ENCODE results near the gene TSPAN17. TPM values are rescaled to one million over a fixed set of nuclear protein-coding genes. Genes with fewer than 3 reads are reported as not detected.
A peak's percentile ranks its signal among the peaks of the same experiment; 100 is the strongest.
"Not testable (repeated sequence)": the region's sequence is repeated elsewhere in the genome, so short reads cannot be mapped to it uniquely, and the experiment has no call there.

The TSPAN17 gene
- total RNA-seq, 1 experiment from 2014 or later, result 17.0 TPM

DNA sequence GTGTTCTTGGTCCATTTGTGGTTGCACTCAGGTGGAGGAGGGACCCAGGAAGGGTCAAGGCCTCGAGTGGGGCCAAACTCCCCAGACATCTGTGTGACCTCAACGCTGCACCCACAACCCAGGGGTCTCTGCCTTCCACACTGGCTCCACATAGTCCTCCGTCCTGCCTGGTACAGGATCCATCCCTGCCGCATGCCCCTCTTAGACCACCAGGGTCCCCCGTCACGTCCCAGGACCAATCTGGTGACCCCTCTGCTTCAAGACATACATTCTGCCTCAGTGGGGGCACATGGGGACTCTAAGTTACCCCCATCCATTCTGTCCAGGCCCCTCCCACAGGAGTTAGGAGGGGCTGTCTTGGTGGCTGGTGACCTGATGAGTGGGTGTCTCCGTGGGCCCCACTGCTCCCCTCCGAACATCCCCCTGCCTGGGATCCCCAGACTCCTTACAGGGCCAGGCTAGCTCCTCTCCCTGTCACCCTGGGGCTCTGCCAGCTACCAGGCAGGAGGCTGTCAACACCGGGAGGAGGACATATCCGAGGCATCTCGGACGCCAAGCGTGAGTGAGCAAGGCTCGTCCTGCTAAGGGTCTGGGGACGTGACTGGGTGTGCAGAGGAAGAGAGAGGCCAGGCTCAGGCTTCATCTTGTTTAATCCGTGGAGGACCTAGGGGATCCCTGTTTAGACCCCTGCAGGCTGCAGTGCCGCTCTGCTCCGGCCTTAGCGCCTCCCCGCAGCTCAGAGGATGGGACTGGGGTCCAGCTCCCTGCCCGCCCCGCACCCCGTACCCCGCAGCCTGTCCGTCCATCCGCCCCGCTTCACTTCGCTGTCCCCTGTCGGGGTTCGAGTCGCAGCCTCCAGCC, 32.3 kb downstream of the TSPAN17 start:
- DNase-seq (ENCODE audit: low read depth), result no peak

- DNase-seq (ENCODE audit: low read depth), result no peak
These were observed 32.9 kb downstream of the TSPAN17 start for GRCh38 chr5:176680226-176680563.

- DNase-seq (ENCODE audit: low read depth), result no peak
These were observed 34.8 kb downstream of the TSPAN17 start for GRCh38 chr5:176682016-176682531.

GRCh38 chr5:176685010-176685409, 37.7 kb downstream of the TSPAN17 start:
- no peak for DNase-seq (ENCODE audit: low read depth)

DNA sequence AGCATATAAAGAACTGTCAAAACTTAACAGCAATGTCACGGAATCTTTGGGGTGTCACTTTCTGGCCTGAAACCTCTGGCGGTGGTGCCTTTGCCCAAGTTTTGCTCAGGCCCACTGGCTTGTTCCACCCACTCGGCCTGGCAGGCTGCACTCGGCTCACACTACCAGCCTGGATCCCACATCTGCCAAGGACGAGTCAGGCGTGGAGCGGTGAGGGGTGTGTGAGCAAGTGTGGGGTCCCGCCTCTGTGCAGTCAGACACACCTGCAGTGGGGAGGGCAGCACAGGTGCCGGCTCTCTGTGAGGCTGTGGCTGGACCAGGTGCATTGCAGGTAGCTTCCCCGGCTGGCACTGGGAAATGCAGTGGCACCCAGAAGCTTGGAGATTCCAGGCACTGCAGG, 40.0 kb downstream of the TSPAN17 start:
- no peak for DNase-seq (ENCODE audit: low read depth)

DNA sequence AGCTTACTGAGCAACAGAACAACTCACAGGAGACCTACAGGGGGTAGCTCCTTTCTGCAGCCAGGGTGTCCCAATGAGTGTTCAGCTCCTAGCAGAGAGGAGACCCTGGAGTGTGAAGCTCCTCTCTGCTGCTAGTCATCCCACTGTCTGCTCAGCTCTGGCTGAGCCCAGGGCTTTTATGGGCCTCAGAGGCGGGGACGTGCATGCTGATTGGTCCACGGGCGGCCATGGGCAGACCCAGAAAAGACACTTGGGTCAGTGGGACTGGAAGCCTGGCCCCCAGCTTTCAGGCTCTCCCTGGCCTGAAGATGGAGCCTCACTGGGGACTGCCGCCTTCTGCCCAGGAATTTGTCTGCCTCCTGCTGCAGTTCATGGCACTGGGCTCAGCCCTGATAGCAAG, 40.6 kb downstream of the TSPAN17 start:
- no peak for DNase-seq (ENCODE audit: low read depth)

GRCh38 chr5:176690911-176691310, 43.6 kb downstream of the TSPAN17 start:
- DNase-seq (ENCODE audit: low read depth), result no peak

GRCh38 chr5:176691524-176691923, 44.2 kb downstream of the TSPAN17 start:
- no peak for DNase-seq (ENCODE audit: low read depth)

DNA sequence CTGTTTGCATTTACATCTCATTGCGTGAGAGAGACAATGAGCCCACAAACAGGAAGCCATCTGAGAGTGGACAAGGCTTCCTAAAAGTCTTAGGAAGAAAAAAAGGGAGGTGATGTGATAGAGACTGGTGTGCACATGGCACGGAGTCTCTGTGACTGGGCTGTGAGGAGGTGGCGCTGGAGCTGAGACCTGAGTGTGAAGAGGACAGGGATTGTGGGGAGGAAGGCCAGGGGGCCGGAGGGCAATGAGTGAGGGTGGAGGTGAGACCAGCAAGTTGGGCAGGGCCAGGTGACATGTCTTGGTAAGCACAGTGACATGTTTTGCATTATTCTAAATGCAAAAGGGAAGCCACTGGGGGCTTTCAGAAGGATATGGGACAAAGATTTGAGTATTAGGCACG, 45.0 kb downstream of the TSPAN17 start:
- no peak for DNase-seq (ENCODE audit: low read depth)

GRCh38 chr5:176692839-176693476, 45.7 kb downstream of the TSPAN17 start:
- no peak for DNase-seq (ENCODE audit: low read depth)

GRCh38 chr5:176693477-176693851, 46.2 kb downstream of the TSPAN17 start:
- DNase-seq (ENCODE audit: low read depth), result peak; percentile 28

- no peak for DNase-seq (ENCODE audit: low read depth)
These were observed 46.9 kb downstream of the TSPAN17 start for GRCh38 chr5:176694146-176694545.

DNA sequence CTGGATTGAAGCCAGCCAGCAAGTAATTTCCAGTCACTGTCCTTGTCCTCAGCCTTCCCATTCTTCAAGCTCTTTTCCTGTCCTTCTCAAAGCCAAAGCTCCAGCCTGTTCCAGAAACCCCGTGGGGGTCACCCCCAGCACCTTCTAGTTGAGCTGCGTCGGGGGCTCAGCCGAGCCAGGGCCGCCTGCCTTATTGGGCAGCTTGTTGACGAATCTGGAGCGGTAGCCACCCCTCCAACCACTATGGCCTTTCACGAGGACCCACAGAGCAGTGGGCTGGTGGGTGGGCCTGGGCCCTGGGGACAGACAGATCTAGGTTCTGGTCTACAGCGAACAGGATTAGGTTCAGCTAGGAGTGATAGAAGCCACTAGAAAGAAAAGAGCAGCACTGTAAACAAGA, 47.3 kb downstream of the TSPAN17 start:
- DNase-seq (ENCODE audit: low read depth), result no peak

DNA sequence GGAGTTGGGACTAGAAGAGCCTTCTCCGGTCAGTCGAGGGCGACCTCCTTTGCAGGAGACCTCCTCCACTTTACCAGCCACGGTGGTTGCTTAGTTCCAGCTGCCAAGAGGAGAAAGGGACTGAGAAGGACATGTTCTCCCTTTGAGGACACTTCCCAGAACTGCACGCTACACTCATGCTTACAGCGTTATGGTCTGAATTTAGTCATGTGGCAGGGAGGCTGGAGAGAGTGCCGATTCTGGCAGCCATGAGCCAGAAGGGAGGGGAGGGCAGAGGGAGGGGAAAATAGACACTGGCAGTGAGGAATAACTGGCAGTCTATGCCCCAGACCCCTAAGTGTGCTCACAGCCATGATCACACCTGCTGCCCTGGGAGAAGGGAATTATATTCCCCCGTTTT, 47.8 kb downstream of the TSPAN17 start:
- DNase-seq (ENCODE audit: low read depth), result no peak

GRCh38 chr5:176697267-176697933, 50.1 kb downstream of the TSPAN17 start:
- no peak for DNase-seq (ENCODE audit: low read depth)

GRCh38 chr5:176697934-176698538, 50.8 kb downstream of the TSPAN17 start:
- no peak for DNase-seq (ENCODE audit: low read depth)

GRCh38 chr5:176699446-176699845, 52.2 kb downstream of the TSPAN17 start:
- not testable (repeated sequence) for DNase-seq (ENCODE audit: low read depth)

DNA sequence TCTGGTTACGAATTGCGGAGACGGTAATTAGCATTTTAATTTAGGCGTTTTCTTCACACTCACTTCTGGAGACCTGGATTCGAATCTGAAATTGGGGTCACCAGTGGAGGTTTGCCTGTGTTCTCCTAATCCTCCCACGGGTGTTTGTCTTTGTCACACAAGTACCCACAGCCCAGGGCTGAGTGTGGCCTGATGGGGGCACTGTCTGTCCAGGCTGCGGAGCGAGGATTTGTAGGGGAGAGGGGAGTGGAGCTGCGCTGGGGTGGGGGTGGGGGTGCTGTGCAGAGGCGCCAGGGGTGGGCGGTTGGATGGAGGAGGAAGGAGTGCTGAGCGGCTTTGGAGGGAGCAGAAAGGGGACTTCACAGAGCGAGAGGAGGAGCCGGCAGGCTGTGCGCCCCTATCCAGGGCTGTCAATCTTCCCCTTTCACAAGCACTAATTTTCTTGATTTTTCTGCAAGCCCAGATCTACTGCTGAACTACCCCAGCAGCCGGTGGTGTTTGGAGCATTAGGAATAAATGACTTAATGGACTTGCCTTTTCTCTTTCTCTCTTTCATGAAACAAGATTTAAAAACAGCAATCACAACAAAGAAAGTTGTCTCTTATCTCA, 53.1 kb downstream of the TSPAN17 start:
- peak; percentile 48 for DNase-seq (ENCODE audit: low read depth)

GRCh38 chr5:176702671-176703641, 55.7 kb downstream of the TSPAN17 start:
- DNase-seq (ENCODE audit: low read depth), result no peak

GRCh38 chr5:176703857-176704256, 56.6 kb downstream of the TSPAN17 start:
- DNase-seq (ENCODE audit: low read depth), result no peak

DNA sequence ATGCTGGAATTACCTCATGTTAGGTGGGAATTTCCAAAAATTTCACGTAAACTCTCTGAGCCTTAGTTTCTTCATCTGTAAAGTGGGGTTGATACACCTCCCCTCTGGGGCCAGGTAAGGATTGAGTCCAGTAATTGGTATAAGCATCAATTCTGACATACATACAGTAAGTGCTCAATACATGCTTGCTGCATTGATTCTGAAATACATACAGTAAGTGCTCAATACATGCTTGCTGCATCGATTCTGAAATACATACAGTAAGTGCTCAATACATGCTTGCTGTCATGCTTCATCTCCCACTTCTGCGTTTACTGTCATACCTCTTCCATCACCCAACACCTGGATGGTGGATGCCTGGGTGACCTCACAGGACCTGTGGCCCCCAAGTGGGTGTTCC, 57.1 kb downstream of the TSPAN17 start:
- no peak for DNase-seq (ENCODE audit: low read depth)
